Astrocyte of the hippocampus (primary cell): ENCODE results near the gene IDH1.
A peak's percentile ranks its signal among the peaks of the same experiment; 100 is the strongest.

Experiments used
- DNase-seq: peaks from one replicate; pipeline ENCODE4 v3.0.0; 2011; ENCODE audit warnings: low read depth, low spot score

Gene IDH1

GRCh38 chr2:208256849-208257813, 2.3 kb upstream of the IDH1 start:
- peak; percentile 50 for DNase-seq

GRCh38 chr2:208256192-208256782, 1.4 kb upstream of the IDH1 start:
- peak; percentile 23 for DNase-seq

- no peak for DNase-seq
Observed at GRCh38 chr2:208255557-208256106, 761 bp upstream of the IDH1 start.

- peak; percentile 92 for DNase-seq
Observed at GRCh38 chr2:208254118-208254870, 577 bp downstream of the IDH1 start.

- no peak for DNase-seq
Observed at GRCh38 chr2:208253600-208254117, 1.2 kb downstream of the IDH1 start.

GRCh38 chr2:208252716-208253492, 2.0 kb downstream of the IDH1 start:
- no peak for DNase-seq

GRCh38 chr2:208251098-208251497, 3.8 kb downstream of the IDH1 start:
- DNase-seq = no peak

- peak; percentile 36 for DNase-seq
Observed at GRCh38 chr2:208250388-208250787, 4.5 kb downstream of the IDH1 start.

GRCh38 chr2:208249296-208249695, 5.6 kb downstream of the IDH1 start:
- peak; percentile 63 for DNase-seq

GRCh38 chr2:208248601-208249000, 6.3 kb downstream of the IDH1 start:
- no peak for DNase-seq

- DNase-seq = no peak
Observed at GRCh38 chr2:208245746-208246145, 9.1 kb downstream of the IDH1 start.

GRCh38 chr2:208244422-208244821, 10.4 kb downstream of the IDH1 start:
- DNase-seq = no peak

GRCh38 chr2:208240619-208241209, 14.2 kb downstream of the IDH1 start:
- DNase-seq = no peak

GRCh38 chr2:208239770-208240493, 14.9 kb downstream of the IDH1 start:
- no peak for DNase-seq

- no peak for DNase-seq
Observed at GRCh38 chr2:208235860-208236259, 19.0 kb downstream of the IDH1 start.

- DNase-seq = no peak
Observed at GRCh38 chr2:208234786-208235185, 20.1 kb downstream of the IDH1 start.

GRCh38 chr2:208228476-208228875, 26.4 kb downstream of the IDH1 start:
- no peak for DNase-seq

- DNase-seq = no peak
Observed at GRCh38 chr2:208227581-208228232, 27.2 kb downstream of the IDH1 start.

- peak; percentile 18 for DNase-seq
Observed at GRCh38 chr2:208224802-208225201, 30.1 kb downstream of the IDH1 start.
